ENCODE results near the gene PKMYT1.

PKMYT1 gene

GRCh38 chr16:2980227-2981176 is at the start of gene PKMYT1:
TSS of gene PKMYT1 (minus strand) at chr16:2980446. CDS start at chr16:2979657, 789 bp downstream.
- DNase-seq, result peak; percentile 54 to 83

DNA sequence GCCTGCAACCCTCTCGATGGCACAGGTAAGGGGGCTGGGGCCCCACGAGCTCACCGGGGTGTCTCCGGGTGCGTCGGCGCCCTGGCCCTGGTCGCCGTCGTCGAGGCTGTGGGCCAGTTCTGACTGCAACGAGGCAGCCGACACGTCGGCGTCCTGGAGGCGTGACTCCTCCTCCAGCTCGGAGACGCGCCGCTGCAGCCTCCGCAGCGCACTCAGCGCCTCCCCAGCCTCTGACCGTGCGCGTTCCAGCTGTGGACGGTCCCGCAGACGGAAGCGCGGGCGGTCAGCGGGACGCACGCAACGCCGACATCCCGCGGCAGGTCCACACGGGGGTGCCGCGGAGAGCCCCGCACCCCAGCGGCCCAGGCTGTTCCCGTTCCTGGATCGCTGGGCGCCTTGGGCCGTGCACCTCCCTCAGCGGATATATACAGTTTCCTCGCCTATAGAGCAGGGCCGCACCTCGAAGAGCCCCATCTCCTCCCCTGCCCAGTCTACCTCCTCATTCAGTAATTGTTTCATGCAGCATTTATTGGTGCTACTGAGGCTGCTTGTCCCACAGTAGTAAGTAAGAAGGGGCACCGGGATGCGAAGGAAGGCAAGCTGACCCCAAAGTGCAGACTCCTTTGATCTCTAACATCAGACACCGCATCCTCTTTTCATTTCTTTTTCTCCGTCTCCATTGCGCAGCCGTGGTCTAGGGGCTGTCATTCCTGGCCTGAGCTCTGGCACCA is 49.4 kb upstream of the PKMYT1 start:
- DNase-seq, result no peak

GRCh38 chr16:3028716-3029319 is 48.6 kb upstream of the PKMYT1 start:
- no peak for DNase-seq

DNA sequence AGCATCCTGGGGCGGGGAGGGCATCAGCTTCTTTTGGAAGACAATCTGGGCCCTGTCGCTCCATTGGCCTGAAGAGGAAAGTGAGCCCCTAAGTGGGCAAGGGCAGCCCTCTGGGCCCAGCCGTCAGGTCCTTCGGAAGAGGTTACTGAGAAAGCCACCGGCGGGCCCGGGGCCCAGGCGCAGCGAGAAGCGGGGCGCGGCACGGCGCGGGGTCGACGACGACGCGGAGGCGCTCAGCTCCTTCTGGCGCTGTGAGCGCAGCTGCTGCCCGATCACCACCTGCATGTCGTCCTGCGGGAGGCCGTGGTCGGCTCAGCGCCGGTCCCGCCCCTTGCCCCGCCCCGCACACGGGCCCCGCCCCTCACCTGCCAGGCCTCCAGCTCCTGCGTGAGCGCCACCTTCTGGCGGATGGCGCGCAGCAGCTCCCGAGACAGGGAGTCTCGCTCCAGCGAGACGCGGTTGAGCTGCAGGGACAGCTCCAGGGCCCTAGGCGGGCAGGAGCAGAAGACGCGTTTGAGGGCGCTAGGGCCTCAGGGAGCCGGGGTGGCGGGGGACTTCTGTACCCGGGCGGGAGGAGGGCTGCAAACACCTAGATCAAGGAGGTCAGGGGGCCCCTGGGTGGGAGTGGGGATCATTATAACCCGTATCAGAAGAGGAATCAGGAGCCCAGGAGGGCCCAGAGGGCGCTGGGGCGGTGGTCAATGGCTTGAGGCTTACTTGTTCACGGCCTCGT is 47.9 kb upstream of the PKMYT1 start:
- DNase-seq, result peak in 1 of 2 donors; percentile 38

DNA sequence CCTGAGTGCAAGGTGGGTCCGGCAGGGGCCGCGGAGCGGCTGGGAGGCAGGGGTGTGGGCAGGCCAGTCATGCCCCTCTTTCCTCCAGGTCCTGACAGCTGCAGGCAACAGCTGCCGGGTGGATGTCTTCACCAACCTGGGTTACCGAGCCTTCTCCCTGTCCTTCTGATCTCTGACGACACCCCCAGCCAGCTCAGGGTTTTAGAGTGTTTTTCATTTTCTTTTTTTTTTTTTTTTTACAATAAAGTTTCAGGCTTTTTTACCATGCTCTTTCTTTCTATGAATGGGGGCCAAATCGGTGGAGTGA is 47.2 kb upstream of the PKMYT1 start:
- no peak for DNase-seq

DNA sequence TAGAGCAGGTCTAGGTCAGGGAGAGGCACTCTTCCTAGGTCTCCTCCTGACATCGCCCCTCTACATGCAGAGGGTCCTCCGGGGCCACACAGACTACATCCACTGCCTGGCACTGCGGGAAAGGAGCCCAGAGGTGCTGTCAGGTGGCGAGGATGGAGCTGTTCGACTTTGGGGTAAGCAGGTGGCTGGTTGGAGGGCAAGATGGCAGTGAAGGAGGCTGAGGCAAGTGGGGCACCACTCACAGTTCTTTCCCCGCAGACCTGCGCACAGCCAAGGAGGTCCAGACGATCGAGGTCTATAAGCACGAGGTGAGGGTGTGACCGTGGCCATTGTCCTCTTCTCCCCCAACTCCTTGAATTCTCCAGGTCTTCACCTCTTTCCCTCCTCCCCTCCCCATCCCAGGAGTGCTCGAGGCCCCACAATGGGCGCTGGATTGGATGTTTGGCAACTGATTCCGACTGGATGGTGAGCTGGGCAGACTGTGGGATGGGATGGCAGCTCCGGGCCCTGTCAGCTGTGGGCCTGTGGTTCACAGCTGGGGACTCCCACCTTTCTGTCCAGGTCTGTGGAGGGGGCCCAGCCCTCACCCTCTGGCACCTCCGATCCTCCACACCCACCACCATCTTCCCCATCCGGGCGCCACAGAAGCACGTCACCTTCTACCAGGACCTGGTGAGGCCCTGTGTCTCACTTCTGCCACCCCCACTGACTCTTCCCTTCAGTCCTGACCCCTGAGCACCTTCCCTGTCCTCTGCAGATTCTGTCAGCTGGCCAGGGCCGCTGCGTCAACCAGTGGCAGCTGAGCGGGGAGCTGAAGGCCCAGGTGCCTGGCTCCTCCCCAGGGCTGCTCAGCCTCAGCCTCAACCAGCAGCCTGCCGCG is 46.6 kb upstream of the PKMYT1 start:
- no peak for DNase-seq

GRCh38 chr16:3026003-3026378 is 45.7 kb upstream of the PKMYT1 start:
- no peak for DNase-seq

GRCh38 chr16:3025032-3026002 is 45.1 kb upstream of the PKMYT1 start:
- DNase-seq, result no peak

- DNase-seq, result peak; percentile 89 to 91
These were observed 43.6 kb upstream of the PKMYT1 start, which contains the start of the genes HCFC1R1 and THOC6 for GRCh38 chr16:3023669-3024478. TSS of gene HCFC1R1 (minus strand) at chr16:3023942. CDS start at chr16:3023941, 1 bp downstream. TSS of gene THOC6 (plus strand) at chr16:3024035. CDS start at chr16:3024327, 292 bp downstream.

DNA sequence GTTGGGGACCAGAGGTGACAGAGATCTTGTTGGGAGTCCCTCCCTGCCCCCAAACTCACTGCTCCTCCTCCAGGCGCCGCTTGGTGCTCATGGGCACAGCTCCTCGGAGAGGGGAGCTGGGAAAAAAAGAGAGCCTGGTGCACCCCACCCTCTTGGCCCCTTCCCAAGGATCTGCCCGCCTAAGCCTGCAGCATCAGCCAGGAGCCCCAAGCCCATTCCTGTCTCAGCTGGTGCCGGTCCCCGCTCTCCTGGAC is 43.1 kb upstream of the PKMYT1 start:
- no peak for DNase-seq

GRCh38 chr16:3022684-3023414 is 42.6 kb upstream of the PKMYT1 start:
- no peak for DNase-seq

DNA sequence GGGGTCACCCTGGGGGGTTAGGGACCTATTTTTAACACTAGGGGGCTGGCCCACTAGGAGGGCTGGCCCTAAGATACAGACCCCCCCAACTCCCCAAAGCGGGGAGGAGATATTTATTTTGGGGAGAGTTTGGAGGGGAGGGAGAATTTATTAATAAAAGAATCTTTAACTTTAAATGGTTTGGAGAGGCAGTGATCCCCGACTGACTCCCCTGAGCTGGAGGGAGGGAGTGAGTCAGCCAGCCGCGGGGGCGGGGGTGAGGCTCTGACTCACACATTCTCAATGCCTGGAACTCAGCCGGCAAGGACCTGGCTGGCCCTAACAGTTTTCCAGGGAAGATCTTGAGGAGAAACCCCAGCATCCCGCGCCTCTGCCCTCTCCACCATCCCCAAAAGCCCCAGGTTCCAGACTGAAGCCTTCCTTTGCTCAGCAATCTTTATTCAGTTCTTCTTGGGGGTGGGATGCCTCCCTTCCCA is 42.0 kb upstream of the PKMYT1 start:
- DNase-seq, result peak; percentile 56 to 58

GRCh38 chr16:3021449-3022207 is 41.4 kb upstream of the PKMYT1 start:
- DNase-seq, result peak; percentile 57 to 63

DNA sequence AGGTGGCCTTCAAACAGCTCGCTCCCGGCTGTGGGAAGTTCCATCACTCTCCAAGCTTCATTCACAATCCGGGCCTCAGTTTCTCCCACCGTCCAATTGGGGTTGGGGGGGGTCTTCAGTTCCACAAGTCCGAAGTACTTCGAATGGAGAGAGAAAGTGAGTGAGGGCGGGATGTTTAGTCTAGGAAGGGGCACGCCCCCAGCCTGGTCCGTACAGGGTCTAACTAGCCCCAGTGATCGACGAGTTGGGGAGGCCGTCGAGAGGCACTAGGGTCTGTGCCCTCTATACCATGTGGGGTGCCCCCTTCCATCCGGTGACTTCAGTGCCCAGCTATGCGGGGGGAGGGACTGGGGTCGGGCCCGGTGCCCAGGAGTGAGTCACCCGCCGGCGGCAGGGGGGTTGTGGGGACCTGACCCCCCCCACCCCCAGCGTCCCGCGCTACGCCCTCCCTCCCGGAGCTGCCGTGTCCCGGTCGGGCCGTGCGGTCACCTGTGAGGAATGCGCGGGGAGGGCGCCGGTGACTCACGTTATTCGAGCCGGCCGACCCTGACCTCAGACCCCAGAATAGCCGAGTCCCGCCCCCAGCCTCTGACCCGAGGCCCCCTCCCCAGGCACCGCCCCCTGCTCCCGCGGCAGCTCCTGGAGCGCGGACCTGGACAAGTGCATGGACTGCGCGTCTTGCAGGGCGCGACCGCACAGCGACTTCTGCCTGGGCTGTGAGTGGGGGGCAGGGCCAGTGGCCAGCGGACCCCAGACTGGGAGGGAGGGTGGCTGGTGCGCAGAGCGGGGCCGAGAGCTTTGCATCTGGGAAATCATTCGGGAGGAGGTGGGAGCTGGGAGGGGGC is 40.6 kb upstream of the PKMYT1 start:
- DNase-seq, result peak; percentile 58 to 64

DNA sequence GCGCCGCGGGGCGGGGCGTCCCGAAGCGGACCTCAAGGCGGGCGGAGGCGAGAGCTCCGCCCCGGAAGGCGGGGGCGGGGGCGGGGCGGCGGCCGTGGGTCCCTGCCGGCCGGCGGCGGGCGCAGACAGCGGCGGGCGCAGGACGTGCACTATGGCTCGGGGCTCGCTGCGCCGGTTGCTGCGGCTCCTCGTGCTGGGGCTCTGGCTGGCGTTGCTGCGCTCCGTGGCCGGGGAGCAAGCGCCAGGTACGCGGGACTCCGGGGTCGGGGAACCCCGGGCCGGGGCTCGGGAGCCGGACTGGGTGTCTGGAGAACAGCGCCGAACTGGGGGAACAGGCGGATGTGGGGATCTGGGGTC is 40.0 kb upstream of the PKMYT1 start, which contains the start of gene TNFRSF12A:
Gene TNFRSF12A, plus strand, starts transcription at position 122 of the 357 bp plus-strand sequence. Its CDS starts 30 bp downstream, at position 152.
- peak; percentile 44 to 60 for DNase-seq

DNA sequence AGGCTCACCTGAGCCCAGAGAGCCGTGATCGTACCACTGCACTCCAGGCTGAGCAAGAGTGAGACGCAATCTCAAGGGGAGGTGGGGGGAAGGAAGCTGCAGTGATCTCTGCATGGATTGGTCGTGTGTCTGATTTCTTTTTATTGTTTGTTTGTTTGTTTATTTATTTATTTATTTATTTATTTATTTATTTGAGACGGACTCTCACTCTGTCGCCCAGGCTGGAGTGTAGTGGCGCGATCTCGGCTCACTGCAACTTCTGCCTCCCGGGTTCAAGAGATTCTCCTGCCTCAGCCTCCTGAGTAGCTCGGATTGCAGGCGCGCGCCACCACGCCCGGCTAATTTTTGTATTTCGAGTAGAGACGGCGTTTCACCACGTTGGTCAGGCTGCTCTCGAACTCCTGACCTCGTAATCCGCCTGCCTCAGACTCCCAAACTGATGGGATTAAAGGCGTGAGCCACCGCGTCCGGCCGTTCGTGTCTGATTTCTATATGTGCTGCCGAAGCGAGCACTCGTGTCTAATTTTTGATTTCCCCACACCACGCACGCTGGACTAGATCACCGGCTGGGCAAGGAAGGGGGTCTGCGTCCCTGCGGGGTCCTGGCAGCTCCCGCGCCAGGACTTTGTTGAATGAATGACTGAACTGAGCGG is 39.5 kb upstream of the PKMYT1 start:
- DNase-seq, result no peak
